GM21717 (cell line): ENCODE results near the gene ZNF512B.
"Not testable (repeated sequence)": the region's sequence is repeated elsewhere in the genome, so short reads cannot be mapped to it uniquely, and the experiment has no call there.

Experiments used
- ATAC-seq: cut with Tn5 transposase; IDR thresholded peaks from one replicate; pipeline ENCODE4 v1.9.1; 2021; ENCODE audit warnings: mild to moderate bottlenecking, moderate library complexity; ENCODE audit not compliant: unreplicated experiment

The ZNF512B gene

DNA sequence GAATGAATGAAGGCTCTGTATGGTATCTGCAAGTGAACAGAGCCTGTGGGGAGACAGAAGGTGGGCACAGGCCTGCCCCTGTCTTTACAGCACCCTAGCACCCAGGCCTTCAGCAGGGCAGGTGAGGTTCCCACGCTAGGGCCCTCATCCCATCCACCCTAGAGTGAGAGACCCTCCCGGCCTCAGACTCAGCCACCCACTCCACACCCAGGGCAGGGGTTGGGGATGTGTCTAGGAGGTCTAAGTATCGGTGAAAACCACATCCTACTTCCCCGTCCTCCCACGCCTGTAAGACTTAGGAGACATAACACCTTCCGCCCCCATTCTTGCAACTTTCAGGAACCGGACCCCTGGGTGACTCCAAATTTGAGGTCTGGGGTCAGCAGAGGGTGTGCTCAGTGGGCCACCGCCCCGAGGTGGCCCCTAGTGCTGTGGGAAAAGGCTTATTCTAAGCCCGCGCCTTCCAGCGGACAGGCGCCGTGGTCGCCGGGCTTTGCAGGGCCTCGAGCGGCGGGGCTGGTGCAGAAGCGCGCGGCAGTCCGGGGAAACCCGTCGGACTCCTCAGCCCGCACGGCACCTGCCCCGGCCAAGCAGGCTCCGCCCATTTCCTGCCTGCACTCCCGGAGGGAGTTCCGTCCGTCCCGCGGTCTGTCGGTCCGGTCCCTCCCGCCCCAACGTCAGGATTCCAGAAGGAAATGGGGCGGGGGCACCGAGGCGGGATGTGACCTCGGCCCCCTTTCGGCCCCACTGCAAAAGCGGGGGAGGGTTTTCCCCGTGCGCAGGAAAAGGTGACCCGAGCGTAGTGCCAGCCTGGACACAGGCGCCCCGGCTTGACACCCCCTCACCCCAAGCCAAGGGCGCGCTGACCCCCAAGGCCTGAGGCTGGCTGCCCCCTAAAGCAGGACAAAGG is 8.8 kb upstream of the ZNF512B start:
- peak; percentile 28 for ATAC-seq

GRCh38 chr20:63977739-63978276 is 8.1 kb upstream of the ZNF512B start:
- no peak for ATAC-seq

GRCh38 chr20:63976980-63977738 is 7.4 kb upstream of the ZNF512B start:
- no peak for ATAC-seq

- not testable (repeated sequence) for ATAC-seq
These were observed 6.8 kb upstream of the ZNF512B start for GRCh38 chr20:63976511-63976910.

DNA sequence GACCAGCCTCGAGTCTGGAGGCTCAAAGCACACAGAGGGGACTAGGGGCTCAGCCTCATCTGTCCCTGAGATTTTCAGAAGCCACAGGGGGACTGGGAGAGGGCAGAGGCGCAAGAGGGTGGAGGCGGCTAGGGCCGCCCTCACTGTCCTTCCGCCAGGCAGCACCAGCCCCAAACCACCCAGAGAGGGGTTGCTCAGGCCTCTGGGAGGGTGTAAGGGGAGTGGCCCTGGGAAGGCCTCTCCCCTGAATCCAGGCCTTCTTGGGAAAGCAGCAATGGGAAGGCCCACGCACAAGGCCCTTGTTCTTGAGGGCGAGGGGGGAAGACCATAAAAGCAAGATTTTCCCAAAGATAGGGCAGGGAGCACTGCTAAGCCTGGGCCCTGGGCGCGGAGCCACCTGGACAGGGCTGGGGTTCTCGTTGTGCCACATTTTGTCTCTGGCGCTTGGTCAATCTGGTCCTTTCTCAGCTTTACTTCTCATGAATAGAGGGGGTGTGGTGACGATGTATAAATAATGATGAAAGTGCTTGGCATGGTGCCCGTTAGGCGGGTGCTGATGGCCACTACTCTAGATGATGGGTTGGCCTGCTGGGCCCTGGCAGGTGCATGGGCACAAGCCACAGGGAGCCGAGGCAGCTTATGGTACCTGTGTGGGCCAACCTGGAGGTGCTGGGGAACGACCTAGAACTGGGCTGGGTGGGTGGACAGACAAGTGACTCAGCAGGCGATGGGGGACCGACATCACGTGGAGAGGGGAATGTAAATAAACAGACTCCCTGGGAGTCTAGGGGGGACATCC is 4.9 kb upstream of the ZNF512B start:
- ATAC-seq, result no peak

GRCh38 chr20:63973636-63974401 is 4.1 kb upstream of the ZNF512B start:
- no peak for ATAC-seq

- no peak for ATAC-seq
These were observed 3.4 kb upstream of the ZNF512B start for GRCh38 chr20:63973160-63973479.

GRCh38 chr20:63972312-63973159 is 2.8 kb upstream of the ZNF512B start:
- ATAC-seq, result no peak

GRCh38 chr20:63971960-63972311 is 2.2 kb upstream of the ZNF512B start:
- not testable (repeated sequence) for ATAC-seq

GRCh38 chr20:63970714-63971431 is 1.1 kb upstream of the ZNF512B start:
- no peak for ATAC-seq

- no peak for ATAC-seq
These were observed 586 bp downstream of the ZNF512B start for GRCh38 chr20:63968928-63969760.

GRCh38 chr20:63968136-63968927 is 1.4 kb downstream of the ZNF512B start:
- ATAC-seq, result no peak

- ATAC-seq, result no peak
These were observed 2.2 kb downstream of the ZNF512B start for GRCh38 chr20:63967330-63968135.

- no peak for ATAC-seq
These were observed 2.8 kb downstream of the ZNF512B start for GRCh38 chr20:63966944-63967322.

DNA sequence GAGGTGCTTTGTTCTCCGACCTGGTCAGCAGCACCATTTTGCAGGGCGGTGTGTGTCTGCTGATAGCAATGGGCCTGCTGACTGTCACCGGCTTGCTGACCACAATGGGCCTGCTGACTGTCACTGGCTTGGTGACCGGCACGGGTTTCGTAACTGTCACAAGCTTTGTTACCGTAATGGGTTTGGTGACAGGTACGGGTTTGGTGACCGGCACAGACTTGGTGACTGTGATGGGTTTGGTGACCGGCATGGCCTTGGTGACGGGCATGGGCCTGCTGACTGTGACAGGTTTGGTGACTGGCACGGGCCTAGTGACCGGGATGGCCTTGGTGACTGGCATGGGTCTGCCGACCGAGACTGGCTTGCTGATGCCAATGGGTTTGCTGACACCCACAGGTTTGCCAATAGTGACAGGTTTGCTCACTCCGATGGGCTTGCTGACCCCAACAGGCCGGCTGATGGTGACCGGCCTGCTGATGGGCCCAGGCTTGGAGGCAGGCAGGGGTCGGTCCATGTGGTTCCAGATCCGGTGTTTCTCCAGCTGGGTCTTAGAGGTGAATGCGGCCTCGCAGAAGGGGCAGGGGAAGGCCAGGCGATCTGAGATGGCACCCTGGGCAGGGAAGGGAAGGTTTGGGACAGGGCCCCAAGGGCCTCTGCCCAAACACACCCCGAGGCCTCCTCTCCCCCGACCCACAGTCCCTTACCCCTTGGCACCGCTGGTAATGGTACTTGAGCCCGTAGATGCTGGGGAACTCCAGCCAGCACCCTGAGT is 3.4 kb downstream of the ZNF512B start:
- no peak for ATAC-seq

DNA sequence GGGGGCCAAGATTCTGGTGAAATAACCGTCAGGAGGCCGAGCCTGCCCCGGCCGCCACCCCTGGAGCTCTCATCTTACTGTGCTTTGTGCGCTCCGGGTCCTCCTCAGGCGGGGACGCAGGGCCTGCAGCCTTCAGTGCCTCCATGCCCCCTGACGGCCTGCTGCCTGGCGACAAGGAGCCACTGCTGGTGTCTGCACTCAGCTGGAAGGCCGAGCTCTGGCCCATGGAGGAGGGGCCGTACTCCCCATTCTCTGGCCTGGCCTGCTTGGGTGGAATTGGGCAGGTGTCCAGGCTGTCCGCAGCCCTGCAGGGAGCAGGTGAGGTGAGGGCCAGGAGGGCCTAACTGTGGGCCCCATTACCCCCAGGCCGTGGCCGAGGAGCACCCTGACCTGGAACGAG is 5.3 kb downstream of the ZNF512B start:
- ATAC-seq, result no peak
